WERI-Rb-1 (cell line): ENCODE measurements around the gene RO60.

Experiments used
- DNase-seq: peaks from one replicate; pipeline ENCODE4 v3.0.0-alpha.2; 2020
- H3K27ac ChIP-seq: fragments of 250-450 bp; sonication (Bioruptor Pico); 2 replicates; pipeline ENCODE4 v1.5.1; 2020; ENCODE audit warnings: mild to moderate bottlenecking, moderate library complexity
- H3K27me3 ChIP-seq: fragments of 250-450 bp; sonication (Bioruptor Pico); 2 replicates; pipeline ENCODE4 v1.5.1; 2021; ENCODE audit warnings: mild to moderate bottlenecking, low read depth, moderate library complexity; ENCODE audit not compliant: insufficient read depth, severe bottlenecking
- H3K36me3 ChIP-seq: fragments of 250-450 bp; sonication (Bioruptor Pico); 2 replicates; pipeline ENCODE4 v1.5.1; 2020; ENCODE audit warnings: mild to moderate bottlenecking, moderate library complexity
- H3K4me3 ChIP-seq: 2 replicates; pipeline ENCODE4 v1.5.1; 2011; ENCODE audit warnings: low read depth, mild to moderate bottlenecking, control low read depth, low read length
- H3K9me3 ChIP-seq: fragments of 250-450 bp; sonication (Bioruptor Pico); 2 replicates; pipeline ENCODE4 v1.5.1; 2021; ENCODE audit warnings: mild to moderate bottlenecking, moderate library complexity; ENCODE audit not compliant: severe bottlenecking
- CTCF ChIP-seq: IDR thresholded peaks from 2 replicates; pipeline ENCODE4 v1.5.1; 2011; ENCODE audit warnings: low read depth, mild to moderate bottlenecking, control low read depth, inconsistent platforms, low read length

Gene RO60

GRCh38 chr1:193058529-193059281 is 707 bp upstream of the RO60 start:
- Histone ChIP-seq H3K27me3 (no peaks in the 10 kb centered on the region), H3K9me3 (no peaks in the 10 kb centered on the region), H3K36me3 (peaks cover 4% of the 10 kb centered on the region), H3K27ac (peak overlapping the region; percentile 96), H3K4me3 (peak overlapping the region; percentile 76)
- no peak for TF ChIP-seq CTCF
- peak; percentile 65 for DNase-seq

DNA sequence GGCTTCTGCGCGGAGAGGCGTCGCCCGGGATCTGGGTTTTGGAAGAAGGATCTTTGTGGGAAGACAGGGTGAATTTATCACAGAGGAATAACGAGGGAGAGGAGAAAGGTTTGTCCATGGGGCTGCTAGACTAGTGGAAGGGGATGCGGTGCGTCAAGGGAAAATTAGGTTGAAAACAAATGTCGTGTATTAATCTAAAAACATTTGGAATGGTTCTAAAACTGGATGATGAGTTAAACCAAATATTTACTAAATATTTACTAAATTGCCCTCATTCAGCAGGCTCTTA is 647 bp downstream of the RO60 start:
- no peak for TF ChIP-seq CTCF
- Histone ChIP-seq H3K36me3 (peaks cover 4% of the 10 kb centered on the region), H3K27ac (peak overlapping the region; percentile 96), H3K9me3 (no peaks in the 10 kb centered on the region), H3K4me3 (peak overlapping the region; percentile 76), H3K27me3 (no peaks in the 10 kb centered on the region)
- no peak for DNase-seq

GRCh38 chr1:193060406-193060805 is 994 bp downstream of the RO60 start:
- no peak for TF ChIP-seq CTCF
- H3K36me3 ChIP-seq: peaks cover 4% of the 10 kb centered on the region
- H3K27me3 ChIP-seq: no peaks in the 10 kb centered on the region
- peak overlapping the region; percentile 76 for H3K4me3 ChIP-seq
- H3K9me3 ChIP-seq: no peaks in the 10 kb centered on the region
- peak overlapping the region; percentile 96 for H3K27ac ChIP-seq
- no peak for DNase-seq

DNA sequence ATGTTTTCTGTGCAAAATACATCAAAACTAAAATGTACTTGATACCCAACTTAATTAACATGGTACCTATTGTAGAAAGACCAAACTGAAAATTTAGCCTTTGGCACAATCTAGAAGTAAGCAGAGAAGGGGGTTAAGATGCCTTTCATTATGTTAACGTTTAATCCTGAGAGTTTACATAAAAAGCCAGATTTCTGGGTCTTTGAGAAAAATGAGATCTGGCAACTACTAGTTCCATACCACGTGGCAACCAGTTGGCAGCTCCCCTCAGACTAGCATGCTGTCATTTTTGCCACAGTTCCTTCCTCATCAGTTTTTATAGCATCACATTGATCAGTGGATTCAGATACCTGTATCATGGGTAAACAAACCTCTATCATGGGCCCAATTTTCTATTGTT is 1.5 kb downstream of the RO60 start:
- H3K9me3 ChIP-seq: no peaks in the 10 kb centered on the region
- DNase-seq: no peak
- peak overlapping the region; percentile 96 for H3K27ac ChIP-seq
- peak overlapping the region; percentile 76 for H3K4me3 ChIP-seq
- no peak for TF ChIP-seq CTCF
- H3K27me3 ChIP-seq: no peaks in the 10 kb centered on the region
- peaks cover 4% of the 10 kb centered on the region for H3K36me3 ChIP-seq

DNA sequence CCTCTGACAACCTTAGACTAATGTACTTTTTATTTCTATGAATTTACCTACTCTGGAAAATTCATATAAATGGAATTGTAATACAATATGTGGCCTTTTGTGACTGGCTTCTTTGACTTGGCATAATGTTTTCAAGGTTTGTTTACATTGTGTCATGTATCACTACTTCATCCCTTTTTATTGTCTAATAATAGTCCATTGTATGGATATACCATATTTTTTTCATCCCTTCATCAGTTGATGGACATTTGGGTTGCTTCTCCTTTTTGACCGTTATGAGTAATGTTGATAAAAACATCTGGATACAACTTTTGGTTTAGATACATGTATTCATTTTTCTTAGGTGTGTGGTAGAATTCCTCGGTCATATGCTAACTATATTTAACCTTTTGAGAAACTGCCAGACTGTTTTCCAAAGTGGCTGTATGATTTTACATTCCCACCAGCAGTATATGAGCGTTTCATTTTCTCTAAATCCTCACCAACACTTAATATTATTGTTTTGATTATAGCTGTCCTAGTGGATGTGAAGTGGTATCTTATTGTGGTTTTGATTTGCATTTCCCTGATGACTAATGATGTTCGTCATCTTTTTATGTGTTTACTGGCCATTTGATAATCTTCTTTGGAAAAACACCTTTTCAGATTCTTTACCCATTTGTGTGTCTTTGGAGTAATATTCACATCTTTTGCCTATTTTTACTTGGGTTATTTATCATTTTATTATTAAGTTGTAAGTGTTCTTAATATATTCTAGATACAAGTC is 3.5 kb downstream of the RO60 start:
- peaks cover 4% of the 10 kb centered on the region for H3K36me3 ChIP-seq
- no peak for DNase-seq
- no peak for TF ChIP-seq CTCF
- H3K4me3 ChIP-seq: no peak overlapping the region
- no peaks in the 10 kb centered on the region for H3K27me3 ChIP-seq
- H3K27ac ChIP-seq: no peak overlapping the region; the same call in 1 of the 2 replicates
- H3K9me3 ChIP-seq: no peaks in the 10 kb centered on the region
